ENCODE data around the gene EIPR1. TPM values are rescaled to one million over a fixed set of nuclear protein-coding genes. Genes with fewer than 3 reads are reported as not detected.

The EIPR1 gene
- total RNA-seq, 1 experiment from 2014 or later: 40.4 TPM

- H3K79me2 ChIP-seq (ENCODE audit: low read depth): peaks cover 17% of the 10 kb centered on the region; the same call in 1 of the 2 replicates
- no peak for DNase-seq
- no TSS peak for BruUV-seq (replicated peaks)
- H3K27ac ChIP-seq: no peak overlapping the region
- no peaks in the 10 kb centered on the region for H3F3A ChIP-seq (ENCODE audit: insufficient read depth, low read depth)
- no peak for TF ChIP-seq CTCF (conservative IDR thresholded peaks at IDR 0.05)
- no peak for TF ChIP-seq EZH2 (IDR thresholded peaks at IDR 0.05; ENCODE audit: low read depth)
- intact Hi-C loops (cut with micrococcal nuclease; ENCODE audit: unreplicated experiment): no loop called here
- no peaks in the 10 kb centered on the region for H3K9me2 ChIP-seq (ENCODE audit: insufficient read depth)
- H3K4me3 ChIP-seq: no peak overlapping the region
- H4K20me1 ChIP-seq (ENCODE audit: insufficient read depth): peaks cover 24% of the 10 kb centered on the region; the same call in 1 of the 2 replicates
- no peaks in the 10 kb centered on the region for H3K4me1 ChIP-seq (replicated peaks; ENCODE audit: insufficient read depth)
- no peak overlapping the region for H2AFZ ChIP-seq
- no peaks in the 10 kb centered on the region; the same call in 1 of the 2 replicates for H3K36me3 ChIP-seq (ENCODE audit: low read depth)
- no peaks in the 10 kb centered on the region for H3K27me3 ChIP-seq (ENCODE audit: insufficient read depth, low read depth)
- POLR2A ChIA-PET (ENCODE audit: unreplicated experiment): no interaction called here
- H3K4me2 ChIP-seq: no peak overlapping the region
- H3K9me3 ChIP-seq (ENCODE audit: insufficient read depth, low read depth): no peaks in the 10 kb centered on the region; the same call in 1 of the 2 replicates
- CTCF ChIA-PET: no interaction called here
These were observed 107.5 kb downstream of the EIPR1 start for GRCh38 chr2:3270095-3270478.

- no peak for TF ChIP-seq EZH2 (IDR thresholded peaks at IDR 0.05; ENCODE audit: low read depth)
- TF ChIP-seq CTCF (conservative IDR thresholded peaks at IDR 0.05): no peak
- POLR2A ChIA-PET (ENCODE audit: unreplicated experiment): no interaction called here
- Histone ChIP-seq H3K9me3 (ENCODE audit: insufficient read depth, low read depth) (no peaks in the 10 kb centered on the region; the same call in 1 of the 2 replicates), H4K20me1 (ENCODE audit: insufficient read depth) (peaks cover 27% of the 10 kb centered on the region), H3K27me3 (ENCODE audit: insufficient read depth, low read depth) (no peaks in the 10 kb centered on the region), H3K36me3 (ENCODE audit: low read depth) (no peaks in the 10 kb centered on the region; the same call in 1 of the 2 replicates), H3K9me2 (ENCODE audit: insufficient read depth) (no peaks in the 10 kb centered on the region), H3K4me2 (no peak overlapping the region), H3K4me1 (replicated peaks; ENCODE audit: insufficient read depth) (no peaks in the 10 kb centered on the region), H3K79me2 (ENCODE audit: low read depth) (peaks cover 17% of the 10 kb centered on the region; the same call in 1 of the 2 replicates), H3K27ac (no peak overlapping the region), H3F3A (ENCODE audit: insufficient read depth, low read depth) (no peaks in the 10 kb centered on the region), H3K4me3 (no peak overlapping the region), H2AFZ (no peak overlapping the region)
- intact Hi-C loops (cut with micrococcal nuclease; ENCODE audit: unreplicated experiment): no loop called here
- DNase-seq: no peak
- no TSS peak for BruUV-seq (replicated peaks)
- CTCF ChIA-PET: no interaction called here
These were observed 108.1 kb downstream of the EIPR1 start for GRCh38 chr2:3269425-3270094.

GRCh38 chr2:3268705-3269029, 109.0 kb downstream of the EIPR1 start:
- BruUV-seq (replicated peaks): no TSS peak
- peaks cover 22% of the 10 kb centered on the region for H4K20me1 ChIP-seq (ENCODE audit: insufficient read depth)
- intact Hi-C loops (cut with micrococcal nuclease; ENCODE audit: unreplicated experiment): no loop called here

More at GRCh38 chr2:3268705-3269029, 109.0 kb downstream of the EIPR1 start:
- DNase-seq: no peak
- Histone ChIP-seq H3K4me1 (replicated peaks; ENCODE audit: insufficient read depth) (no peaks in the 10 kb centered on the region), H3K36me3 (ENCODE audit: low read depth) (no peaks in the 10 kb centered on the region; the same call in 1 of the 2 replicates), H3K27me3 (ENCODE audit: insufficient read depth, low read depth) (no peaks in the 10 kb centered on the region), H3F3A (ENCODE audit: insufficient read depth, low read depth) (no peaks in the 10 kb centered on the region), H3K9me2 (ENCODE audit: insufficient read depth) (no peaks in the 10 kb centered on the region), H2AFZ (no peak overlapping the region), H3K4me3 (no peak overlapping the region), H3K27ac (no peak overlapping the region), H3K79me2 (ENCODE audit: low read depth) (peaks cover 10% of the 10 kb centered on the region; the same call in 1 of the 2 replicates), H3K9me3 (ENCODE audit: insufficient read depth, low read depth) (no peaks in the 10 kb centered on the region; the same call in 1 of the 2 replicates), H3K4me2 (no peak overlapping the region)
- TF ChIP-seq EZH2 (IDR thresholded peaks at IDR 0.05; ENCODE audit: low read depth) (no peak), CTCF (conservative IDR thresholded peaks at IDR 0.05) (no peak)
- POLR2A ChIA-PET (ENCODE audit: unreplicated experiment): no interaction called here
- CTCF ChIA-PET: no interaction called here
